Measurements from ENCODE around the gene BRD3. TPM values are rescaled to one million over a fixed set of nuclear protein-coding genes. Genes with fewer than 3 reads are reported as not detected.

The BRD3 gene
- total RNA-seq, 1 experiment from 2014 or later = 108 TPM

DNA sequence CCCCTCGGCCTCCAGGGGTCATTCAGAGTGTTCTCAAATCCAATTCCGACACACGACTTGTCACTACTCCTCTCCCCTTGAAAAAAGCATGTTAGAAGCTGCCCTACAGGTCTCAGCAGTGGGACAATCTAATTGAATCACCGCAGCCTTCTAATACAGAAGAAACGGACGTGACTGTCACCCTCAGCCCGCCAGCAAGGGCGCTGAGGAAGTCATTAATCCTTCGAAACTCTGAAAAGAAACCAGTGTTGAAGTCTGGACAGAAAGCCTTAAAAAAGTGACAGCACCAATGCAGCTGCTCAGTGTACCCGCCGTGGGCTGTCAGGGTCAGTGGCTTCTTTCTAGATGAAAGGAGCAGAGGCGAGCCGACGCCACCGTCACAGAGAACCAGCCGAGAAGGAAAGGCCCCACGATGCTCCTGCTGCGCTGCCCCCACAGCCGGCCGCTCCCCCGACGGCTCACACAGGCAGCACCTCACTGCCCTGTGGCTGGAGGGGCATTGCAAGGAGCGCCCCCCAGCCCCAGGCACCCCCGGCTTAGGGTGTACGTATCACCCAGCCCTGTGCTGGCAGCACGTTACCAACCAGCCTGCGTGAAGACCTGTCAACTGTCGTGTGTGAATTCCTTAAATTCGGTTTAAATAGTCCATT lies 36.9 kb downstream of the BRD3 start:
- no peak overlapping the region; the same call in 1 of the 2 replicates for H3K27ac Mint-ChIP-seq
- TF ChIP-seq ZNF396 (CRISPR knock-in tag; IDR thresholded peaks at IDR 0.05; ENCODE audit: borderline replicate concordance) (no peak), JUN (CRISPR knock-in tag; IDR thresholded peaks at IDR 0.05) (no peak), TCF7 (CRISPR knock-in tag; IDR thresholded peaks at IDR 0.05; ENCODE audit: low read depth) (no peak)
- TF ChIP-seq, protein P1, sequence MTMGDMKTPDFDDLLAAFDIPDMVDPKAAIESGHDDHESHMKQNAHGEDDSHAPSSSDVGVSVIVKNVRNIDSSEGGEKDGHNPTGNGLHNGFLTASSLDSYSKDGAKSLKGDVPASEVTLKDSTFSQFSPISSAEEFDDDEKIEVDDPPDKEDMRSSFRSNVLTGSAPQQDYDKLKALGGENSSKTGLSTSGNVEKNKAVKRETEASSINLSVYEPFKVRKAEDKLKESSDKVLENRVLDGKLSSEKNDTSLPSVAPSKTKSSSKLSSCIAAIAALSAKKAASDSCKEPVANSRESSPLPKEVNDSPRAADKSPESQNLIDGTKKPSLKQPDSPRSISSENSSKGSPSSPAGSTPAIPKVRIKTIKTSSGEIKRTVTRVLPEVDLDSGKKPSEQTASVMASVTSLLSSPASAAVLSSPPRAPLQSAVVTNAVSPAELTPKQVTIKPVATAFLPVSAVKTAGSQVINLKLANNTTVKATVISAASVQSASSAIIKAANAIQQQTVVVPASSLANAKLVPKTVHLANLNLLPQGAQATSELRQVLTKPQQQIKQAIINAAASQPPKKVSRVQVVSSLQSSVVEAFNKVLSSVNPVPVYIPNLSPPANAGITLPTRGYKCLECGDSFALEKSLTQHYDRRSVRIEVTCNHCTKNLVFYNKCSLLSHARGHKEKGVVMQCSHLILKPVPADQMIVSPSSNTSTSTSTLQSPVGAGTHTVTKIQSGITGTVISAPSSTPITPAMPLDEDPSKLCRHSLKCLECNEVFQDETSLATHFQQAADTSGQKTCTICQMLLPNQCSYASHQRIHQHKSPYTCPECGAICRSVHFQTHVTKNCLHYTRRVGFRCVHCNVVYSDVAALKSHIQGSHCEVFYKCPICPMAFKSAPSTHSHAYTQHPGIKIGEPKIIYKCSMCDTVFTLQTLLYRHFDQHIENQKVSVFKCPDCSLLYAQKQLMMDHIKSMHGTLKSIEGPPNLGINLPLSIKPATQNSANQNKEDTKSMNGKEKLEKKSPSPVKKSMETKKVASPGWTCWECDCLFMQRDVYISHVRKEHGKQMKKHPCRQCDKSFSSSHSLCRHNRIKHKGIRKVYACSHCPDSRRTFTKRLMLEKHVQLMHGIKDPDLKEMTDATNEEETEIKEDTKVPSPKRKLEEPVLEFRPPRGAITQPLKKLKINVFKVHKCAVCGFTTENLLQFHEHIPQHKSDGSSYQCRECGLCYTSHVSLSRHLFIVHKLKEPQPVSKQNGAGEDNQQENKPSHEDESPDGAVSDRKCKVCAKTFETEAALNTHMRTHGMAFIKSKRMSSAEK (CRISPR knock-in tag; IDR thresholded peaks at IDR 0.05; ENCODE audit: borderline replicate concordance) = no peak
- TF ChIP-seq, protein P2, sequence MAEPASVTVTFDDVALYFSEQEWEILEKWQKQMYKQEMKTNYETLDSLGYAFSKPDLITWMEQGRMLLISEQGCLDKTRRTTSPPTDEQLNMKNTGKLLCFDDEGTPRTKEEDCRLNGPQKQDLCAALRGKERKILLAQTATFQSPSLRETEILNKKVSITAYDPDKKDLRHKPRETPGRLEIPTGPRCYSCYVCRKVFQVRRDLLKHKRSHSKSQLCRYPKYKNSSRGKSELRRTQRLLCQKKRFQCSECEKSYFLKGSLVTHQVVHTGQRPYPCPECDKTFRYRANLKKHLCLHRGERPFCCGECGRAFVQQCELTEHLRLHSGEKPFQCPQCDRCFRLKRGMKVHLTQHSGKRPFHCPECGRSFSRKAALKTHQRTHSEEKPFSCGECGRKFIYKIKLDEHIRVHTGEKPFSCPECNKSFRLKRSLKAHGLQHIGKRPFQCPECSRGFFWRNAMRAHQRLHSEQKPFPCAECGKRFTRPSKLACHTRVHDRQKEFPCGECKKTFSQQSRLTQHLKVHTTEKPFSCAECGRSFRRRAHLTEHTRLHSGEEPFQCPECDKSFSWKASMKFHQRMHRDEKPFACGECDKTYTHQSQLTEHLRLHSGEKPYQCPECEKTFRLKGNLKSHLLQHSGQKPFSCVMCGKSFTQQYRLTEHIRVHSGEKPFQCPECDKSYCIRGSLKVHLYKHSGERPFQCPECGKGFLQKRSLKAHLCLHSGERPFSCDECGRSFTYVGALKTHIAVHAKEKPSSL (CRISPR knock-in tag; conservative IDR thresholded peaks at IDR 0.05) = no peak
- TF ChIP-seq, protein P3, sequence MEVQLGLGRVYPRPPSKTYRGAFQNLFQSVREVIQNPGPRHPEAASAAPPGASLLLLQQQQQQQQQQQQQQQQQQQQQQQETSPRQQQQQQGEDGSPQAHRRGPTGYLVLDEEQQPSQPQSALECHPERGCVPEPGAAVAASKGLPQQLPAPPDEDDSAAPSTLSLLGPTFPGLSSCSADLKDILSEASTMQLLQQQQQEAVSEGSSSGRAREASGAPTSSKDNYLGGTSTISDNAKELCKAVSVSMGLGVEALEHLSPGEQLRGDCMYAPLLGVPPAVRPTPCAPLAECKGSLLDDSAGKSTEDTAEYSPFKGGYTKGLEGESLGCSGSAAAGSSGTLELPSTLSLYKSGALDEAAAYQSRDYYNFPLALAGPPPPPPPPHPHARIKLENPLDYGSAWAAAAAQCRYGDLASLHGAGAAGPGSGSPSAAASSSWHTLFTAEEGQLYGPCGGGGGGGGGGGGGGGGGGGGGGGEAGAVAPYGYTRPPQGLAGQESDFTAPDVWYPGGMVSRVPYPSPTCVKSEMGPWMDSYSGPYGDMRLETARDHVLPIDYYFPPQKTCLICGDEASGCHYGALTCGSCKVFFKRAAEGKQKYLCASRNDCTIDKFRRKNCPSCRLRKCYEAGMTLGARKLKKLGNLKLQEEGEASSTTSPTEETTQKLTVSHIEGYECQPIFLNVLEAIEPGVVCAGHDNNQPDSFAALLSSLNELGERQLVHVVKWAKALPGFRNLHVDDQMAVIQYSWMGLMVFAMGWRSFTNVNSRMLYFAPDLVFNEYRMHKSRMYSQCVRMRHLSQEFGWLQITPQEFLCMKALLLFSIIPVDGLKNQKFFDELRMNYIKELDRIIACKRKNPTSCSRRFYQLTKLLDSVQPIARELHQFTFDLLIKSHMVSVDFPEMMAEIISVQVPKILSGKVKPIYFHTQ (CRISPR knock-in tag; IDR thresholded peaks at IDR 0.05) = no peak
- TF ChIP-seq, protein P4, sequence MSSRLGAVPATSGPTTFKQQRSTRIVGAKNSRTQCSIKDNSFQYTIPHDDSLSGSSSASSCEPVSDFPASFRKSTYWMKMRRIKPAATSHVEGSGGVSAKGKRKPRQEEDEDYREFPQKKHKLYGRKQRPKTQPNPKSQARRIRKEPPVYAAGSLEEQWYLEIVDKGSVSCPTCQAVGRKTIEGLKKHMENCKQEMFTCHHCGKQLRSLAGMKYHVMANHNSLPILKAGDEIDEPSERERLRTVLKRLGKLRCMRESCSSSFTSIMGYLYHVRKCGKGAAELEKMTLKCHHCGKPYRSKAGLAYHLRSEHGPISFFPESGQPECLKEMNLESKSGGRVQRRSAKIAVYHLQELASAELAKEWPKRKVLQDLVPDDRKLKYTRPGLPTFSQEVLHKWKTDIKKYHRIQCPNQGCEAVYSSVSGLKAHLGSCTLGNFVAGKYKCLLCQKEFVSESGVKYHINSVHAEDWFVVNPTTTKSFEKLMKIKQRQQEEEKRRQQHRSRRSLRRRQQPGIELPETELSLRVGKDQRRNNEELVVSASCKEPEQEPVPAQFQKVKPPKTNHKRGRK (CRISPR knock-in tag; IDR thresholded peaks at IDR 0.05; ENCODE audit: borderline replicate concordance) = no peak
- TF ChIP-seq, protein P5, sequence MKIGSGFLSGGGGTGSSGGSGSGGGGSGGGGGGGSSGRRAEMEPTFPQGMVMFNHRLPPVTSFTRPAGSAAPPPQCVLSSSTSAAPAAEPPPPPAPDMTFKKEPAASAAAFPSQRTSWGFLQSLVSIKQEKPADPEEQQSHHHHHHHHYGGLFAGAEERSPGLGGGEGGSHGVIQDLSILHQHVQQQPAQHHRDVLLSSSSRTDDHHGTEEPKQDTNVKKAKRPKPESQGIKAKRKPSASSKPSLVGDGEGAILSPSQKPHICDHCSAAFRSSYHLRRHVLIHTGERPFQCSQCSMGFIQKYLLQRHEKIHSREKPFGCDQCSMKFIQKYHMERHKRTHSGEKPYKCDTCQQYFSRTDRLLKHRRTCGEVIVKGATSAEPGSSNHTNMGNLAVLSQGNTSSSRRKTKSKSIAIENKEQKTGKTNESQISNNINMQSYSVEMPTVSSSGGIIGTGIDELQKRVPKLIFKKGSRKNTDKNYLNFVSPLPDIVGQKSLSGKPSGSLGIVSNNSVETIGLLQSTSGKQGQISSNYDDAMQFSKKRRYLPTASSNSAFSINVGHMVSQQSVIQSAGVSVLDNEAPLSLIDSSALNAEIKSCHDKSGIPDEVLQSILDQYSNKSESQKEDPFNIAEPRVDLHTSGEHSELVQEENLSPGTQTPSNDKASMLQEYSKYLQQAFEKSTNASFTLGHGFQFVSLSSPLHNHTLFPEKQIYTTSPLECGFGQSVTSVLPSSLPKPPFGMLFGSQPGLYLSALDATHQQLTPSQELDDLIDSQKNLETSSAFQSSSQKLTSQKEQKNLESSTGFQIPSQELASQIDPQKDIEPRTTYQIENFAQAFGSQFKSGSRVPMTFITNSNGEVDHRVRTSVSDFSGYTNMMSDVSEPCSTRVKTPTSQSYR (CRISPR knock-in tag; IDR thresholded peaks at IDR 0.05) = no peak
- ChIA-PET CTCF (no interaction called here), POLR2A (no interaction called here)
- DNase-seq (ENCODE audit: low spot score) (no peak), ATAC-seq (no peak)
- peaks cover 6% of the 10 kb centered on the region; the same call in 1 of the 2 replicates for H3K4me1 Mint-ChIP-seq
- H3K27me3 Mint-ChIP-seq (ENCODE audit: low read depth) = no peaks in the 10 kb centered on the region
- peaks cover 32% of the 10 kb centered on the region for H3K36me3 Mint-ChIP-seq
- no peak overlapping the region for H3K4me3 Mint-ChIP-seq
- no peaks in the 10 kb centered on the region for H3K9me3 Mint-ChIP-seq
